CD4-positive, alpha-beta T cell treated with Interleukin-6 for 4 hours (primary cell): Measurements from ENCODE around the gene DOK4.
A peak's percentile ranks its signal among the peaks of the same experiment; 100 is the strongest.
"Not testable (repeated sequence)": the region's sequence is repeated elsewhere in the genome, so short reads cannot be mapped to it uniquely, and the experiment has no call there.

ENCODE experiments used
- DNase-seq: peaks from one replicate; pipeline ENCODE4 v3.0.0-alpha.2; 2020; ENCODE audit warnings: mixed read lengths

DOK4 gene

DNA sequence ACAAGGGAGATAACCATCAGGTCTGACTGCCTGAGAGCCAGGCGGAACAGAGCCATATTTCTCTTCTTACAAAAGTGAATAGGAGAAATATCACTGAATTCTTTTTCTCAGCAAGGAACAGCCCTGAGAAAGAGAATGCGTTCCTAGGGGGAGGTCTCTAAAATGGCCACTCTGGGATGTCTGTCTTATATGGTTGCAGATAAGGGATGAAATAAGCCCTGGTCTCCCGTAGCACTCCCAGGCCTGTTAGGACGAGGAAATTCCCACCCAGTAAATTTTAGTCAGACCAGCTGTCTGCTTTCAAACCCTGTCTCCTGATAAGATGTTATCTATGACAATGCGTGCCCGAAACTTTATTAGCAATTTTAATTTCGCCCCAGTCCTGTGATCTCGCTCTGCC lies 46.3 kb downstream of the DOK4 start:
- not testable (repeated sequence) for DNase-seq

DNA sequence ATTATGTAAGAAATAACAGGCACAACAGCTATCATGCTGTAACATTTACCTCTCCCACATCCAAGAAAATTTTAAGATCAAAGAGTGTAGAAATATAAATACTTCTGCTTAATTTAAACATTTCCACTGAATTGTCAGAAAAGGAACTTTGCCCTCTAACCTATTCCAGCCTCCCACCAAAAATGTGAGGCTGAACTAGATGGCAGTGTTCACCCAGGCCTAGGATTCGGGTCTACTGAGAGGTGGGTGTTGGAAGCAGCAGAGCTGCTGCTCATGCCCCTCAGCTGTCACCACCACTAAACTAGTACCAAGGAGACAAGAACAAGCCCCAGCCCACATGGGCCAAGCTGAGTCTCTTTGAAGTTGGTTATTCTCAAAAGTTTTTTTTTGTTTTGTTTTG lies 50.5 kb downstream of the DOK4 start:
- no peak for DNase-seq

DNA sequence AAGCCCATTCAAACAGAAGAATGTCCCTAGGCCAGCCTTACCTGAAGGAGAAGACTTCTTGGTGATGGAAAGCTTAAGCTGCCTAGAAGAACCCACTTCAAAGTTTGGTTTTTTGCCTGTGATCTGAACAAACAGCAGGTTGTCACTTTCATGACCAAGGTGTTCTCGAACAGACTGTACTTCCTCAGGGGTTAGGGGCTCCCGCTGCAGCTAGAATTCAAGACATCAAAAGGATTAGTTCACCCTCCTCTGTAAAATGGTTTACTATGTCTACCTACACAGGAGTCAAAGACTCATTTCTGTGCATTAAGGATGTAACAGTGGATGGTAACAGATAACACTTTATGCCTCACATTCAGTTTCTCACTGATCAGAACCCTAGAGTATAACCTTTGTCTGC lies 52.3 kb downstream of the DOK4 start:
- peak; percentile 50 for DNase-seq

DNA sequence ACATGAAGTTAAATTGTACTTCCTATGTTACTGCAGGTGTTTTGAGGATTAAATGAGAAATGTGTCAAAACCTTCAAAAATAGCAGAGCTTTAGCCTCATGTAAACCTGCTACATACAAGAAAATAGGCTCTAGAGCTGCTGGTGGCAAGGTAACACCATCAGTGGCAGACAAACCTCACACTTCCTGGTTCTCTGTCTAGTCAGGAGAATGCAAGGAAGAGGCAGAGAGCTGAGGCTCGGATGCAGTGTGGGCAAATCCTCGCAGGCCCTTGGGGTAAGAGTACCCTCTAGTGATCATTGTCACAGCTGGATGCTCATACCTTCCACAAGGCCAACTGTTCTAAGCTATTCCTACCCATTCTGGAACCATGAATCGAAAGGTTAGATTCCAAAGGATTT lies 53.3 kb downstream of the DOK4 start:
- peak; percentile 33 for DNase-seq

DNA sequence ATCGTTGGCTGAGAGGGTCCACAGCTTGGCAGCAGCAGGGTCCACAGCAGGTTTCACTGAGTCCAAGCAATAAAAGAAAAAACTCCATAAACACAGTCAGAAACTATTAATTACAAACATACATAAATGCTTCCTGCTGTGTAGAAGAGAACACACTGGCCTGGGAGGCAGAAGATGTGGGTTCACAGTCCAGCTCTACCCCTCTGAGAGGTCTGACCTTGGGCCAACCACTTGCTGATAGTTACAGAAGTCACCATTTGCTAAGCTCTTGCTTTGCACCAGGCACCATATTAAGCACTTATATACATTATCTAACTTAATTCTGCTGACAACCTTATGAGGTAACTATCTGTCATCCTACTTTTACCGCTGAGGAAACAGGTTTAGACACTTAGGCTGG lies 53.8 kb downstream of the DOK4 start:
- no peak for DNase-seq

DNA sequence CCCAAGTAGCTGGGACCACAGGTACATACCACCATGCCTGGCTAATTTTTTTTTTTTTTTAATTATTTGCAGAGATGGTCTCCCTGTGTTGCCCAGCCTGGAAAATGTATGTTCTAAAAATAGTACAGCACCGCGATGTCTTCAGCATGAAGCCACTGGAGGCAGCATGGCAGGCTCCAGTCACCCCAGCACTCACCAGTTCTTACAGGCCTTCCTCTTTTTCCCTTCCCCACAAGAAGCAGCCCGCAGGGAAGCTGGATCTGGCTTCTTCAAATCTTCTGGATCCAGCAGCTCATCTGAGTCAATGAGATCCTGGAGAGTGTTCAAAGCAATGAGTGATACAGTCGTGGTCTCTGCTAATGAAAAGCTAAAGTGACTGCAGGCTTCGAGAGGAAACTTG lies 55.3 kb downstream of the DOK4 start:
- no peak for DNase-seq

DNA sequence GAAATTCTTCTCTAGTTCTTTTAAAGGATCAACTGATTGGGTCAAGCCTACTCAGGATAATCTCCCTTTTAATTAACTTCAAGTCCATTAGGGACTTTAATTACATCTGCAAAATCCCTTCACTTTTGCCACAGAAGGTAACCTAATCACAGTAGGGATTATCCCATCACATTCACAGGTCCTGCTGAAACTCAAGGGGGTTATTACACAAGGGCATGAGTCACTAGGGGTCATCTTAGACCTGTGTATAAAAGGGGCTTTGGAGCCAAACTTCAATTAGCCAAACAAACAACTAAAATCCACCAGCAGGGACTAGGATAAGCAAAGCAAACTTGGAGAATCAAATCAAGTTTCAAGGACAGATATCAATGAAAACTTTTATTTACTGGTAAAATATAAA lies 58.5 kb downstream of the DOK4 start:
- no peak for DNase-seq

DNA sequence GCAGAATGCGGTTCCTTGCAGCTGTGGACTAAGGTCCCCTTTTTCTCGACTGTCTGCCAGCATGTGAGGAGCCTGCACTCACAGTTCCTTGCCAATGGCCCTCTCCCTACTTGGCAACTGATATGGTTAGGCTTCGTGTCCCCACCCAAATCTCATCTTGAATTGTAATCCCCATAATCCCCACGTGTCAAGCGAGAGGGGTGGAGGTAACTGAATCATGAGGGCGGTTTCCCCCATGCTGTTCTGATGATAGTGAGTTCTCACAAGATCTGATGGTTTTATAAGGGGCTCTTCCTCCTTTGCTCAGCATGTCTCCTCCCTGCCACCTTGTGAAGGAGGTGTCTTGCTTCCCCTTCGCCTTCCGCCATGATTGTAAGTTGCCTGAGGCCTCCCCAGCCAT lies 59.0 kb downstream of the DOK4 start:
- DNase-seq: no peak

DNA sequence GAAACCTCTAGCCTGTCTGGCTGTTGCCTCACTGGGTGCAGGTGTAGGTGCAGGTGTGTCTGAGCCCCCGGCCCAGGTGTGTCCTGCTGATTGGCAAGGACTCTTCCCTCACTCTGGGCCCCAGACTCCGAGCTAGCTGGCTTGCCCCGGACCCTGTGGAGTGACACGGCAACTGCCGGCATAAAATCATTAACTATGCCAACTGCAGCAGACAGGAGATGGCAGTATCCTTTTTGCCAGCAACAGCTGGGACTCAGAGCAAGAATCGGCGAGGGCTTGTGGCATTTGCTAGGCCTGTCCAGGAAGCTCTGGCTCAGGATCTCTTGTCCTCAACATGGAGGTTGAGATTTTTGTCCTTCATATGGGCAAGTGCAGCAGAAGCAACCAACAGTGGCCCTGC lies 59.9 kb downstream of the DOK4 start:
- DNase-seq: no peak

DNA sequence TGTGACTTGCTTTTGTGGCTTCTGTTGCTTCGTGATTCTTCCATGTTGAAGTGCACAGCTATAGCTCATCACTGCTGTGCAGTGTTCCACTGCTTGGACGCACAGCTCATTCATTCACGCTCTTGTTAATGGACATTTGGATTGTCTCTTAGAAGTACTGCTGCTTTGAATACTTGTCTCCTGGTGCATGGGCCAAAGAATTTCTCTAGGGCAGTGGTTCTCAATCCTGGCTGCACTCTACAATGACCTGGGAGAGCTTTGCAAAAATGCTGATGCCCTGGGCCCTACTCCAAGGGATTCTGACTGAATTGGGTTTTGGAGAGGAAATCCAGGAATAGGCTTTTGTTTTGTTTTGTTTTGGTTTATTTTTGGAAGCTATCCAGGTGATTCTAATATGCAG lies 61.7 kb downstream of the DOK4 start:
- no peak for DNase-seq

DNA sequence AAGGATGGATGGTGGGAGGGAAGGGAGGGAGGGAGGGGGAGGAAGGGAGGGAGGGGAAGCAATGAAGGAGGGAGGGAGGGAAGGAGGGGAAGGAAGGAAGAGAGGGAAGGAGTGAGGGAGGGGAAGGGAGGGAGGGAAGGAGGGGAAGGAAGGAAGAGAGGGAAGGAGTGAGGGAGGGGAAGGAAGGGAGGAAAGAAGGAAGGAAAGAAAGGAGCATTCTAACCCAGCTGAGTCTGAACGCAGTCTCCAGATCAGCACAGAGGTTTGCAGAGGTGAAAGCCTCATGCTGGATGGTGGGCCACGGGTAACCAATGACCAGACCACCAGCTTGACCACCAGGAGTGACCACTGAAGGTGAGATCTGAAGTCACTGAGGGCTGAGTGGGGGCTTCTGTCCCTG lies 63.1 kb downstream of the DOK4 start:
- DNase-seq: no peak

DNA sequence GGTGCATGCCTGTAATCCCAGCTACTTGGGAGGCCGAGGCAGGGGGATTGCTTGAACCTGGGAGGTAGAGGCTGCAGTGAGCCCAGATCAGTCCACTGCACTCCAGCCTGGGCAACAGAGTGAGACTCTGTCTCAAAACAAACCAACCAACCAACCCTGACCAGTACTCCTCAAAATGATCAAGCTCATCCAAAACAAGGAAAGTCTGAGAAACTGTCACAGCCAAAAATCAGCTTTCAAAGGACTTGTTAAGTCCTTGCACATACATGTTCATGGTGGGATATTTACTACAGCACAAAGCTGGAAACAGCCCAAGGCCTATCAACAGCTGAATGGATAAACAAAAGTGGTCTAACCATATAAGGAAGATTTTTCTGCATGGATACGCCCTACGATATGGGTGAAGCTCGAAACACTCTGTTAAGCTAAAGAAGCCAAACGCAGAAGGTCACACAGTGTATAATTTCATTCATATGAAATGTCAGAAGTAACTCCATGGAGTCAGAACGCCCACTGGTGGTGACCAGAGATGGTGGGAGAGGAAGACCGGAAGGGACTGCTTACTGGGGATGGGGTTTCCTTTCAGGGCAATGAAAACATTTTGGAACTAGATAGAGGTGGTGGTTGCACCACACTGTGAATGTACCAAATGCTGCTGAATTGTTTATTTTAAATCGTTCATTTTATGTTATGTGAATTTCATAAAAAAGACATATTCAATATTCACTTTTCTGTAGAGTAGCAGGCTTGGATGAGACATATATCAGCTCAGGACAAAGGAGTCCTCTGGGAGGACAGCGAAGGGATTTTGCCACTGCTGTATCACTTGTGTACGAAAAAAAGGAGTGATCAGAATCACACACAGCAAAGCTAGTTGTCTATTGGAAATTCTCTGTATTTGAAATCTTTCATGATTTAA lies 64.0 kb downstream of the DOK4 start:
- no peak for DNase-seq
